Measurements from ENCODE around the gene PIAS4. TPM values are rescaled to one million over a fixed set of nuclear protein-coding genes. Genes with fewer than 3 reads are reported as not detected.

The PIAS4 gene
- total and polyA plus RNA-seq, 2 experiments from 2014 or later = 6.9 to 16.8 TPM

- in situ Hi-C loops (cut with MboI) = no loop called here
- Histone ChIP-seq H3K4me3 (no peak overlapping the region), H3K27ac (no peak overlapping the region), H3K9ac (no peak overlapping the region), H3K4me1 (ENCODE audit: insufficient read depth) (no peaks in the 10 kb centered on the region), H3F3A (ENCODE audit: insufficient read depth) (no peaks in the 10 kb centered on the region), H3K9me3 (ENCODE audit: low read depth) (no peaks in the 10 kb centered on the region), H2AFZ (no peak overlapping the region), H4K20me1 (ENCODE audit: insufficient read depth) (no peaks in the 10 kb centered on the region), H3K79me2 (ENCODE audit: insufficient read depth) (no peaks in the 10 kb centered on the region), H3K9me2 (ENCODE audit: insufficient read depth) (no peaks in the 10 kb centered on the region), H3K4me2 (ENCODE audit: unreplicated experiment) (no peak overlapping the region), H3K27me3 (replicated peaks; ENCODE audit: insufficient read depth) (no peaks in the 10 kb centered on the region), H3K36me3 (ENCODE audit: low read depth) (no peaks in the 10 kb centered on the region)
- DNase-seq = no peak
- WGBS, 2 experiments (ENCODE audit: low coverage in 1 of 2, low lambda C conversion rate in 2 of 2, missing lambda C conversion rate in 2 of 2) = 97 to 99% methylated on average over 6 of the region's 6 CpGs
- TF ChIP-seq EZH2phosphoT487 (IDR thresholded peaks at IDR 0.05; ENCODE audit: insufficient read depth, low read depth) (no peak), EZH2 (IDR thresholded peaks at IDR 0.05; ENCODE audit: insufficient read depth, poor library complexity, severe bottlenecking) (no peak)
Measured at GRCh38 chr19:4030552-4030951, 23.0 kb downstream of the PIAS4 start.

DNA sequence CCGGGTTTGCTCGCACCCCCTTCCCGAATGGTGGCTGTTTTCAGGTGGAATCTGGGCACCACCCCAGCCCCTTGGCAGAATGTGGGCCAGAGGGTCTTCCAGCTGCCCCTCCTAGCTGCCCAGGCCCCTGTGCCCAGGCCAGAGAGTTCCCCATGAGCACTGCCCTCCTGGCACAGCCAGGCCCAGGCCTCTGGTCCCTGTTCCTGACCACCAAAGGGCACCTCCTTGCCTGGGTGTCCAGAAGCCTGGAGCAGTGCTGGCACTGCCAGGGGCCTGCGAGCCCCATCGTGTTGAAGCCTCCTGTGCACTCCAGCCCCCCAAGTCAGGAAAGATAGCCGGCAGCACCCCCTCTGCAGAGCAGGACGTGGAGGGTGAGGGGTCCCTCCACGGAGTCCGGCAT is 23.4 kb downstream of the PIAS4 start:
- no peak for TF ChIP-seq EZH2 (IDR thresholded peaks at IDR 0.05; ENCODE audit: insufficient read depth, poor library complexity, severe bottlenecking)
- TF ChIP-seq EZH2phosphoT487 (IDR thresholded peaks at IDR 0.05; ENCODE audit: insufficient read depth, low read depth) = no peak
- Histone ChIP-seq H3K36me3 (ENCODE audit: low read depth) (no peaks in the 10 kb centered on the region), H3K27me3 (replicated peaks; ENCODE audit: insufficient read depth) (no peaks in the 10 kb centered on the region), H3K79me2 (ENCODE audit: insufficient read depth) (no peaks in the 10 kb centered on the region), H4K20me1 (ENCODE audit: insufficient read depth) (no peaks in the 10 kb centered on the region), H3K4me2 (ENCODE audit: unreplicated experiment) (no peak overlapping the region), H3F3A (ENCODE audit: insufficient read depth) (no peaks in the 10 kb centered on the region), H2AFZ (no peak overlapping the region), H3K4me3 (no peak overlapping the region), H3K4me1 (ENCODE audit: insufficient read depth) (no peaks in the 10 kb centered on the region), H3K9ac (no peak overlapping the region), H3K9me3 (ENCODE audit: low read depth) (no peaks in the 10 kb centered on the region), H3K27ac (no peak overlapping the region), H3K9me2 (ENCODE audit: insufficient read depth) (no peaks in the 10 kb centered on the region)
- in situ Hi-C loops (cut with MboI) = no loop called here
- WGBS, 2 experiments (ENCODE audit: low coverage in 1 of 2, low lambda C conversion rate in 2 of 2, missing lambda C conversion rate in 2 of 2) = 84 to 88% methylated on average over 9 of the region's 9 CpGs
- DNase-seq = no peak

DNA sequence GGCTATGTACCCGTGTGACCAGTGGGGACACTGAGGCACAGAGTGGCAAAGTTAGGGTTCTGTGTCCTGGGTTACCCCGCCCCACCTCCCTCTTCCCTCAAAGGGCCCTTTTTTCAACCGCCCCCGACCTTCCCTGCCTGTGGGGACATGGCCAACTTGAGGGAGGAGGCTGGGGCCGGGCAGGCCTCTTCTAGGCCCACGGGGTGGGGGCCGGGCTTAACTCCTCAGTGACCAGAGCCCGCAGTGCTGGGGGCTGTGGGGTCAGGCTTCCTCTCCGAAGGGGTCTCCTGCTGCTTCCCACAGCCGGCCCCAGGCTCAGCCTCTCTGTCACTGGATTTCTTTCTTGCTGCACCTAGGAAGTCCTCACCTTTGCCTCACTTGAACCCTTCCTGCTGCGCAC is 23.9 kb downstream of the PIAS4 start:
- WGBS, 2 experiments (ENCODE audit: low coverage in 1 of 2, low lambda C conversion rate in 2 of 2, missing lambda C conversion rate in 2 of 2) = 74 to 77% methylated on average over 8 to 11 of the region's 11 CpGs
- Histone ChIP-seq H3K9me2 (ENCODE audit: insufficient read depth) (no peaks in the 10 kb centered on the region), H4K20me1 (ENCODE audit: insufficient read depth) (no peaks in the 10 kb centered on the region), H3K4me1 (ENCODE audit: insufficient read depth) (no peaks in the 10 kb centered on the region), H3K9ac (no peak overlapping the region), H3K9me3 (ENCODE audit: low read depth) (no peaks in the 10 kb centered on the region), H3K79me2 (ENCODE audit: insufficient read depth) (no peaks in the 10 kb centered on the region), H3K27me3 (replicated peaks; ENCODE audit: insufficient read depth) (no peaks in the 10 kb centered on the region), H3K4me3 (no peak overlapping the region), H3K36me3 (ENCODE audit: low read depth) (no peaks in the 10 kb centered on the region), H2AFZ (no peak overlapping the region), H3K4me2 (ENCODE audit: unreplicated experiment) (no peak overlapping the region), H3K27ac (no peak overlapping the region), H3F3A (ENCODE audit: insufficient read depth) (no peaks in the 10 kb centered on the region)
- in situ Hi-C loops (cut with MboI) = no loop called here
- DNase-seq = no peak
- no peak for TF ChIP-seq EZH2phosphoT487 (IDR thresholded peaks at IDR 0.05; ENCODE audit: insufficient read depth, low read depth)
- TF ChIP-seq EZH2 (IDR thresholded peaks at IDR 0.05; ENCODE audit: insufficient read depth, poor library complexity, severe bottlenecking) = no peak

DNA sequence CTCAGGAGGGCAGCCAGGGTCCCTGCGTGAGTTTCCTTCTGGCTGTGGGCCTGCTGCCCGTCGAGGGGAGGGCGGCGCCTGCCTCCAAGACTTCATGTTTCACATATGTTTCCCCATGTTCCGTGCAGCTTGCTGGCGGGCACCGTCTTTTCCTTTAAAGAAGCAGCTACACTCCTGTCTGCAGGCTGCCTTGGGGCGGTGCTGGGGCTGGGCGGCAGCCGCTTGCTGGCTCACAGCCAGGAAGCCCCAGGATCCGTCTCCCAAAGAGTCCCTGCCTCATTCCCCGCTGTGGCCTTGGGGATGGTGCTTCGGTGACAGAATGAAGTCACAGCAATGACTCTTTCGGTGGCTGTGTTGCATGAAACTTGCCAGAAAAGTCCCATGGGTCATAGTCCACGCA is 24.9 kb downstream of the PIAS4 start:
- H3K9me2 ChIP-seq (ENCODE audit: insufficient read depth) = no peaks in the 10 kb centered on the region
- no peak overlapping the region for H2AFZ ChIP-seq
- 57 to 63% methylated on average over 15 of the region's 16 CpGs for WGBS, 2 experiments (ENCODE audit: low coverage in 1 of 2, low lambda C conversion rate in 2 of 2, missing lambda C conversion rate in 2 of 2)
- no peaks in the 10 kb centered on the region for H3K27me3 ChIP-seq (replicated peaks; ENCODE audit: insufficient read depth)
- H3K36me3 ChIP-seq (ENCODE audit: low read depth) = no peaks in the 10 kb centered on the region
- no peak overlapping the region for H3K9ac ChIP-seq
- no peaks in the 10 kb centered on the region for H3F3A ChIP-seq (ENCODE audit: insufficient read depth)
- no peak for DNase-seq
- H3K4me1 ChIP-seq (ENCODE audit: insufficient read depth) = no peaks in the 10 kb centered on the region
- no peaks in the 10 kb centered on the region for H4K20me1 ChIP-seq (ENCODE audit: insufficient read depth)
- no peak overlapping the region for H3K27ac ChIP-seq
- H3K9me3 ChIP-seq (ENCODE audit: low read depth) = no peaks in the 10 kb centered on the region
- TF ChIP-seq EZH2phosphoT487 (IDR thresholded peaks at IDR 0.05; ENCODE audit: insufficient read depth, low read depth) (no peak), EZH2 (IDR thresholded peaks at IDR 0.05; ENCODE audit: insufficient read depth, poor library complexity, severe bottlenecking) (no peak)
- no peak overlapping the region for H3K4me2 ChIP-seq (ENCODE audit: unreplicated experiment)
- no peaks in the 10 kb centered on the region for H3K79me2 ChIP-seq (ENCODE audit: insufficient read depth)
- in situ Hi-C loops (cut with MboI) = no loop called here
- no peak overlapping the region for H3K4me3 ChIP-seq
